Upper lobe of left lung (tissue), 6 donors: ENCODE measurements around the gene ITPR1. TPM values are rescaled to one million over a fixed set of nuclear protein-coding genes. Genes with fewer than 3 reads are reported as not detected.
A peak's percentile ranks its signal among the peaks of the same experiment; 100 is the strongest.

Experiments
- ATAC-seq, 2 donors: fragments of 200-7000 bp; cut with Tn5 transposase; one replicate each; pipeline ENCODE4 v1.9.1; 2022; ENCODE audit warnings: mild to moderate bottlenecking in 2 of 2, moderate library complexity in 2 of 2; ENCODE audit not compliant: low FRiP score in 2 of 2
- DNase-seq, 2 donors: peaks; one replicate each; pipeline ENCODE4 v3.0.0-alpha.2; 2019 to 2020
- H3K27ac ChIP-seq, 4 donors: fragments of 200-600 bp; sonication (generic); one replicate each; pipeline ENCODE4 v1.5.1; 2016 to 2019
- H3K27me3 ChIP-seq, 4 donors: fragments of 200-600 bp; sonication (generic); one replicate each; pipeline ENCODE4 v1.5.1; 2017 to 2019
- H3K36me3 ChIP-seq, 4 donors: fragments of 200-600 bp; sonication (generic); one replicate each; pipeline ENCODE4 v1.5.1; 2016 to 2019
- H3K4me1 ChIP-seq, 4 donors: fragments of 200-600 bp; sonication (generic); one replicate each; pipeline ENCODE4 v1.5.1; 2018 to 2019
- H3K4me3 ChIP-seq, 4 donors: fragments of 200-600 bp; sonication (generic); one replicate each; pipeline ENCODE4 v1.5.1; 2017 to 2019; ENCODE audit warnings: mild to moderate bottlenecking in 2 of 4, moderate library complexity in 1 of 4
- H3K9me3 ChIP-seq, 4 donors: fragments of 200-600 bp; sonication (generic); one replicate each; pipeline ENCODE4 v1.5.1; 2018 to 2019
- EP300 ChIP-seq, 4 donors: sonication (generic); formaldehyde crosslinking; IDR thresholded peaks; one replicate each; pipeline ENCODE4 v1.5.1; 2017; ENCODE audit warnings: antibody characterized with exemption in 4 of 4, control low read depth in 2 of 4
- POLR2A ChIP-seq, 4 donors: fragments of 450-650 bp; IDR thresholded peaks; one replicate each; pipeline ENCODE4 v1.5.1; 2016 to 2017; ENCODE audit warnings: antibody characterized with exemption in 4 of 4, mild to moderate bottlenecking in 2 of 4
- POLR2AphosphoS5 ChIP-seq, 2 donors: sonication (generic); formaldehyde crosslinking; IDR thresholded peaks; one replicate each; pipeline ENCODE4 v1.5.1; 2017; ENCODE audit warnings: antibody characterized with exemption in 2 of 2
- WGBS, 2 donors: methylation state at CpG; one replicate each; pipeline ENCODE4 v1.1.5; 2017 to 2018; 5-methylcytosine and 5-hydroxymethylcytosine counted together
- total RNA-seq, 6 donors: library from RNA; depleted of rRNA in 4 of 6; stranded (reverse); fragments of >200 nt in 4 of 6; gene quantifications; one replicate each; pipeline versions ENCODE4 v1.1.0 to v1.2.1, GENCODE V29; 2016 to 2021
- TF ChIP-seq, protein P1 (sequence below), 6 experiments: fragments of 450-650 bp in 4 of 6; fragments of 200-600 bp in 2 of 6; sonication (generic) in 2 of 6; IDR thresholded peaks; one replicate each; pipeline ENCODE4 v1.5.1; 2016 to 2019; ENCODE audit warnings: antibody characterized with exemption in 6 of 6
- donor health status: DM: no; HTN: no; CAD: no; lungs with moderate emphysema.
- donor health status: DM: no; HTN: yes; CAD: no; lungs with severe emphysema.

The ITPR1 gene
- total RNA-seq, 6 donors from 2014 or later = 55.5 to 136 (median 66.2) TPM

DNA sequence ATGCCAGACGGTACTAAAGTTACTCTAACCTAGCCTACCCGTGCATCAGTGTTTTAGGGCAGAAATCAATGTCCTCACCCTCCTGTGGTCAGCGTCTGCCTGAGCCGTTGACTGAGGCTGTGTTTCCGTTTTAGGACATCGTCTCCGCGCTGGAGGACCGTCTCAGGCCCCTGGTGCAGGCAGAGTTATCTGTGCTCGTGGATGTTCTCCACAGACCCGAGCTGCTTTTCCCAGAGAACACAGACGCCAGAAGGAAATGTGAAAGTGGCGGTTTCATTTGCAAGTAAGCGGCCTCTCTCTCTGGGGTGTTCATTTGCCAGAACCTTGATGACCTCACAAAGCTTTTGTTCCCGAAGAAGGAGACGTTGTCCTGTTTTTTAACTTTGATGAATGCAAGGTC, 217.0 kb downstream of the ITPR1 start:
- Histone ChIP-seq H3K36me3 (peaks cover 0 to 37% (median 9%) of the 10 kb centered on the region in 4 donors), H3K27me3 (no peaks in the 10 kb centered on the region), H3K9me3 (no peaks in the 10 kb centered on the region), H3K4me3 (no peak overlapping the region), H3K27ac (no peak overlapping the region), H3K4me1 (peaks cover 5 to 10% (median 8%) of the 10 kb centered on the region in 4 donors)
- ATAC-seq = no peak
- DNase-seq = no peak
- WGBS, 2 donors = 88 to 89% methylated on average over 16 of the region's 16 CpGs
- no peak for TF ChIP-seq EP300 (IDR thresholded peaks at IDR 0.05)
- no peak for TF ChIP-seq POLR2AphosphoS5 (IDR thresholded peaks at IDR 0.05)
- TF ChIP-seq POLR2A (IDR thresholded peaks at IDR 0.05) = no peak
- TF ChIP-seq, protein P1, sequence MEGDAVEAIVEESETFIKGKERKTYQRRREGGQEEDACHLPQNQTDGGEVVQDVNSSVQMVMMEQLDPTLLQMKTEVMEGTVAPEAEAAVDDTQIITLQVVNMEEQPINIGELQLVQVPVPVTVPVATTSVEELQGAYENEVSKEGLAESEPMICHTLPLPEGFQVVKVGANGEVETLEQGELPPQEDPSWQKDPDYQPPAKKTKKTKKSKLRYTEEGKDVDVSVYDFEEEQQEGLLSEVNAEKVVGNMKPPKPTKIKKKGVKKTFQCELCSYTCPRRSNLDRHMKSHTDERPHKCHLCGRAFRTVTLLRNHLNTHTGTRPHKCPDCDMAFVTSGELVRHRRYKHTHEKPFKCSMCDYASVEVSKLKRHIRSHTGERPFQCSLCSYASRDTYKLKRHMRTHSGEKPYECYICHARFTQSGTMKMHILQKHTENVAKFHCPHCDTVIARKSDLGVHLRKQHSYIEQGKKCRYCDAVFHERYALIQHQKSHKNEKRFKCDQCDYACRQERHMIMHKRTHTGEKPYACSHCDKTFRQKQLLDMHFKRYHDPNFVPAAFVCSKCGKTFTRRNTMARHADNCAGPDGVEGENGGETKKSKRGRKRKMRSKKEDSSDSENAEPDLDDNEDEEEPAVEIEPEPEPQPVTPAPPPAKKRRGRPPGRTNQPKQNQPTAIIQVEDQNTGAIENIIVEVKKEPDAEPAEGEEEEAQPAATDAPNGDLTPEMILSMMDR (IDR thresholded peaks at IDR 0.05) = no peak

DNA sequence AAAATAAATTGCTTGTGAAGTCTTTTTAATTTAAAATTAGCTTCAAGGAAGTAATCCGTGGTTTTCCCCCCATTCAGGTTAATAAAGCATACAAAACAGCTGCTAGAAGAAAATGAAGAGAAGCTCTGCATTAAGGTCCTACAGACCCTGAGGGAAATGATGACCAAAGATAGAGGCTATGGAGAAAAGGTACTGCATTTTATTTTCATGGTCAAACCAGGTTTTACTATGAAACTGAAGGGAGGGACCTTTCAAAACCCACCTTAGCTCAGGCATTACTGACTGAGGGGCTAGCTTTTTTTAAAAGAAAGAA, 218.5 kb downstream of the ITPR1 start:
- DNase-seq (no peak), ATAC-seq (peak in 1 of 2 donors; percentile 21)
- H3K27me3 ChIP-seq = no peaks in the 10 kb centered on the region
- no peaks in the 10 kb centered on the region for H3K9me3 ChIP-seq
- H3K27ac ChIP-seq = peak overlapping the region; percentile 37 to 78 (median 70)
- peaks cover 0 to 25% (median 7%) of the 10 kb centered on the region in 4 donors for H3K36me3 ChIP-seq
- 4 to 9% methylated on average over 1 of the region's 1 CpG for WGBS, 2 donors
- TF ChIP-seq EP300 (IDR thresholded peaks at IDR 0.05) = no peak
- TF ChIP-seq POLR2AphosphoS5 (IDR thresholded peaks at IDR 0.05) = no peak
- TF ChIP-seq POLR2A (IDR thresholded peaks at IDR 0.05) = no peak
- TF ChIP-seq, protein P1 (IDR thresholded peaks at IDR 0.05) = no peak
- H3K4me1 ChIP-seq = peaks cover 5 to 10% (median 8%) of the 10 kb centered on the region in 4 donors
- peak overlapping the region in 1 of 4 donors; percentile 4 for H3K4me3 ChIP-seq

DNA sequence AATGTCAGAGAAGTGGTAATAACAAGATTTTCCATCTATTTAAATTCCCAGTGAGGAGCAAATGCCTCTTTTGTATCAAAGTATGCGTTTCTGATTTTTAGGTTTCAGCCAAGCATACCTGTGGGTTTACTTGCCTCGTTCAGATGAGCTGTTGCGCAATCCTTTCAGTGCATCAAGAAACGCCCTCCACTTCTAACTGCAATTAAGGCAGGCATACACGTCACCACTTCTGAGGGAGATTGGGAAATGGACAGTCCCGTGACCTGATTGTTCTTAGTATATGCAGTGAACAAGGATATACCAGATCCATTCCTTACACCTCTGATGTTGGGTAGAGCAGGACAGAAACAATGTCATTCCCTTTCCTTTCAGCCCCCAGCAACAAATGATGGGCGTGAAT, 219.0 kb downstream of the ITPR1 start:
- DNase-seq (peak in 1 of 2 donors; percentile 91), ATAC-seq (peak; percentile 79 to 87)
- peak overlapping the region in 1 of 4 donors; percentile 4 for H3K4me3 ChIP-seq
- no peaks in the 10 kb centered on the region for H3K9me3 ChIP-seq
- H3K4me1 ChIP-seq = peaks cover 5 to 10% (median 8%) of the 10 kb centered on the region in 4 donors
- no peaks in the 10 kb centered on the region for H3K27me3 ChIP-seq
- H3K27ac ChIP-seq = peak overlapping the region; percentile 37 to 78 (median 70)
- WGBS, 2 donors = 42 to 62% methylated on average over 7 of the region's 7 CpGs
- TF ChIP-seq EP300 (IDR thresholded peaks at IDR 0.05) = peak; percentile 4 to 99 (median 81)
- peak in 1 of 4 donors; percentile 48 for TF ChIP-seq POLR2A (IDR thresholded peaks at IDR 0.05)
- TF ChIP-seq, protein P1 (IDR thresholded peaks at IDR 0.05) = no peak
- peak; percentile 75 to 81 for TF ChIP-seq POLR2AphosphoS5 (IDR thresholded peaks at IDR 0.05)
- peaks cover 0 to 20% (median 6%) of the 10 kb centered on the region in 4 donors for H3K36me3 ChIP-seq

DNA sequence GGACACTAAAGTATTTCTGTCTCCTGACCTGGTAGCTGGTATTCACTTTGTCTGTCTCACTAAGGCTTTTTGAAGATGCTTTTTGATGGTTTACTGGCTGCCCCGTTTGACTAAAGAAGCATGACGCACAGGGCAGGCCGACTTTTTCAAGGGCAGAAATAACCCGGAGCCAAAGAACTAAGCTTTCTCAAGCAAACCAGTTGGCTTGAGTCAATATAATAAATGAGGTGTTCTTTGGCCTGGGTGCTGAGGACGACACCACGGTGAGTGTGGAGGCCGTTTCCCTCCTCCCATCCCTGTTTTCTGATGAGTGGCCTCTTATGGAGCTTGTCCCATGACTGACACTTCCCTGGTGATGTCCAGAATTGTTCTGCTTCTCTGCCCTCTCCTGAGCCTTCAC, 220.9 kb downstream of the ITPR1 start:
- DNase-seq (no peak), ATAC-seq (no peak)
- no peaks in the 10 kb centered on the region for H3K9me3 ChIP-seq
- TF ChIP-seq, protein P1 (IDR thresholded peaks at IDR 0.05) = no peak
- TF ChIP-seq POLR2AphosphoS5 (IDR thresholded peaks at IDR 0.05) = no peak
- no peak for TF ChIP-seq EP300 (IDR thresholded peaks at IDR 0.05)
- TF ChIP-seq POLR2A (IDR thresholded peaks at IDR 0.05) = no peak
- 89 to 92% methylated on average over 7 of the region's 7 CpGs for WGBS, 2 donors
- peaks cover 6 to 18% (median 11%) of the 10 kb centered on the region in 4 donors for H3K4me1 ChIP-seq
- H3K4me3 ChIP-seq = no peak overlapping the region
- H3K27ac ChIP-seq = no peak overlapping the region
- H3K36me3 ChIP-seq = peaks cover 0 to 12% (median 5%) of the 10 kb centered on the region in 4 donors
- H3K27me3 ChIP-seq = no peaks in the 10 kb centered on the region

DNA sequence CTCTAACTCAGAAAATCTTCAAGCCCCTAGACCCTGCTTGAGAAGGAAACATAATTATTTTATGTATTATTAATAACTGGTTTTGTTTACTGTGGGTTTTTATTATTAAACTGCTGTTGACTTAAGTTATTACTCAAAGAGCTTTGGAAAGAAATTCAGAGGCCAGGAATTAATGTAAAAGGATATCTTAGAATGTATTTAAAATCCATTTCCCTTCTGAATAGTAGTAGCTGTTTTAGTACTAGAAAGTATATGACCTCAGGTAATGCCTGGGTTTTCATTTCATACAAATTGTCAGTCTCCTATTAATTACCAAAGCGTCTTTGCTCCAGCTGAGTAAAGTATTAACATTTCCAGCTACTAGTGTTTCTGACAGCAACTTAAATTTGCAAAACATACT, 223.1 kb downstream of the ITPR1 start:
- Histone ChIP-seq H3K36me3 (peaks cover 0 to 12% (median 1%) of the 10 kb centered on the region in 4 donors), H3K27ac (no peak overlapping the region), H3K4me1 (peaks cover 16 to 28% (median 24%) of the 10 kb centered on the region in 4 donors), H3K9me3 (no peaks in the 10 kb centered on the region), H3K4me3 (no peak overlapping the region), H3K27me3 (no peaks in the 10 kb centered on the region)
- WGBS, 2 donors = 70 to 100% methylated on average over 1 of the region's 1 CpG
- ATAC-seq (no peak), DNase-seq (no peak)
- TF ChIP-seq POLR2A (IDR thresholded peaks at IDR 0.05) (no peak), EP300 (IDR thresholded peaks at IDR 0.05) (no peak), POLR2AphosphoS5 (IDR thresholded peaks at IDR 0.05) (no peak)
- TF ChIP-seq, protein P1 (IDR thresholded peaks at IDR 0.05) = no peak
